Fibroblast of lung (primary cell): ENCODE measurements around the gene CTNND2.

Experiments used
- CTCF ChIP-seq, 2 donors: IDR thresholded peaks in 1 of 2; conservative IDR thresholded peaks in 1 of 2; 1 replicate in 1 of 2; 2 replicates in 1 of 2; pipeline ENCODE4 v1.5.1; 2011 to 2012; ENCODE audit warnings: low read length in 2 of 2, control low read depth in 1 of 2, inconsistent platforms in 1 of 2, low read depth in 1 of 2, mild to moderate bottlenecking in 1 of 2
- EZH2 ChIP-seq: IDR thresholded peaks from 2 replicates; pipeline ENCODE4 v1.5.1; 2012; ENCODE audit warnings: low read length, control low read depth, mild to moderate bottlenecking; ENCODE audit errors: missing control alignments

- TF ChIP-seq CTCF (conservative IDR thresholded peaks at IDR 0.05 in 1 of 2, IDR thresholded peaks at IDR 0.05 in 1 of 2; ENCODE audit: low read depth in 1 of 2, low read length in 2 of 2) (no peak), EZH2 (no peak)
Observed at GRCh38 chr5:11851416-11851815, 52.8 kb downstream of the CTNND2 start.
